Keratinocyte (primary cell): ENCODE results near the gene SCMH1. TPM values are rescaled to one million over a fixed set of nuclear protein-coding genes. Genes with fewer than 3 reads are reported as not detected.

Source experiments
- DNase-seq: peaks from one replicate; pipeline ENCODE4 v3.0.0-alpha.2; 2011; ENCODE audit warnings: low read depth, missing footprints, low spot score
- FAIRE-seq: peaks from 2 replicates; lab custom pipeline; 2011; peaks lifted over from hg19 to GRCh38; lab: Jason Lieb, UNC
- H2AFZ ChIP-seq: 2 replicates; pipeline ENCODE4 v1.6.0; 2012; ENCODE audit warnings: low read length, control low read depth, inconsistent platforms; ENCODE audit not compliant: control insufficient read depth
- H3K27ac ChIP-seq: 2 replicates; pipeline ENCODE4 v1.5.1; 2011; ENCODE audit warnings: low read length; ENCODE audit not compliant: control insufficient read depth, insufficient read depth
- H3K27me3 ChIP-seq: 3 replicates; pipeline ENCODE4 v1.6.0; 2011; ENCODE audit warnings: low read length; ENCODE audit not compliant: control insufficient read depth, insufficient read depth; ENCODE audit errors: extremely low read depth
- H3K36me3 ChIP-seq, 2 experiments: 2 replicates in 1 of 2; 3 replicates in 1 of 2; pipeline ENCODE4 v1.5.1; 2011; ENCODE audit warnings: low read length in 2 of 2, mild to moderate bottlenecking in 1 of 2; ENCODE audit not compliant: control insufficient read depth in 2 of 2, insufficient read depth in 2 of 2; ENCODE audit errors: extremely low read depth in 1 of 2
- H3K4me1 ChIP-seq: 3 replicates; pipeline ENCODE4 v1.5.1; 2011; ENCODE audit warnings: low read length; ENCODE audit not compliant: control insufficient read depth, insufficient read depth; ENCODE audit errors: extremely low read depth
- H3K4me2 ChIP-seq: 3 replicates; pipeline ENCODE4 v1.6.0; 2011; ENCODE audit warnings: low read depth, low read length; ENCODE audit not compliant: control insufficient read depth, insufficient read depth; ENCODE audit errors: extremely low read depth
- H3K4me3 ChIP-seq, 3 experiments: fragments of 200-600 bp in 1 of 3; sonication (generic) in 1 of 3; 2 replicates in 2 of 3; 3 replicates in 1 of 3; pipeline ENCODE4 v1.5.1; 2011 to 2016; ENCODE audit warnings: low read length in 3 of 3, mild to moderate bottlenecking in 3 of 3, control low read depth in 2 of 3, inconsistent platforms in 1 of 3, low read depth in 1 of 3, mixed read lengths in 1 of 3, mixed run types in 1 of 3, moderate library complexity in 1 of 3; ENCODE audit not compliant: control insufficient read depth in 2 of 3, insufficient read depth in 2 of 3; ENCODE audit errors: extremely low read depth in 1 of 3
- H3K79me2 ChIP-seq: 2 replicates; pipeline ENCODE4 v1.6.0; 2012; ENCODE audit warnings: low read length; ENCODE audit not compliant: control insufficient read depth, insufficient read depth
- H3K9ac ChIP-seq: 3 replicates; pipeline ENCODE4 v1.6.0; 2011; ENCODE audit warnings: low read length; ENCODE audit not compliant: control insufficient read depth, insufficient read depth; ENCODE audit errors: extremely low read depth
- H3K9me1 ChIP-seq: 3 replicates; pipeline ENCODE4 v1.6.0; 2011; ENCODE audit warnings: low read length; ENCODE audit not compliant: control insufficient read depth, insufficient read depth; ENCODE audit errors: extremely low read depth
- H3K9me3 ChIP-seq: 2 replicates; pipeline ENCODE4 v1.5.1; 2012; ENCODE audit warnings: low read depth, low read length; ENCODE audit not compliant: control insufficient read depth
- H4K20me1 ChIP-seq: 3 replicates; pipeline ENCODE4 v1.6.0; 2011; ENCODE audit warnings: low read length; ENCODE audit not compliant: control insufficient read depth, insufficient read depth; ENCODE audit errors: extremely low read depth
- EZH2 ChIP-seq: IDR thresholded peaks from one replicate; pipeline ENCODE4 v1.6.1; 2012; ENCODE audit warnings: inconsistent platforms, mild to moderate bottlenecking, low read length, moderate library complexity
- dilution Hi-C: fragments of 300-500 bp; cut with MboI; formaldehyde crosslinking; loops from one replicate; pipeline ENCODE4 v1.7.0; 2020; ENCODE audit warnings: low sequenced_read_pairs; ENCODE audit not compliant: extremely low pct_ligation_motif_present
- polyA plus RNA-seq, 5 experiments: library from polyadenylated mRNA; depleted of rRNA in 3 of 5; stranded (reverse) in 3 of 5; stranded (forward) in 1 of 5; unstranded in 1 of 5; fragments of >200 nt; gene quantifications; 1 replicate in 1 of 5; 2 replicates in 3 of 5; 3 replicates in 1 of 5; pipeline versions ENCODE4 v1.2.1 to v1.2.3, GENCODE V29; 2011 to 2012; ENCODE audit warnings: missing spikeins in 2 of 5, low read depth in 1 of 5, low replicate concordance in 1 of 5
- TF ChIP-seq, protein P1 (sequence below), 3 experiments: IDR thresholded peaks in 1 of 3; conservative IDR thresholded peaks in 1 of 3; optimal IDR thresholded peaks in 1 of 3; 2 replicates in 2 of 3; 3 replicates in 1 of 3; pipeline versions ENCODE3 to v1.5.1; 2011; ENCODE audit warnings: low read length in 3 of 3, mild to moderate bottlenecking in 3 of 3, moderate library complexity in 2 of 3, control low read depth in 1 of 3, inconsistent platforms in 1 of 3; ENCODE audit not compliant: insufficient read depth in 2 of 3; ENCODE audit errors: extremely low read depth in 1 of 3

Gene SCMH1
- polyA plus RNA-seq, 1 donor (not counting 4 experiments of a cell fraction or from before 2014, with no cell fraction given): 29.9 TPM

DNA sequence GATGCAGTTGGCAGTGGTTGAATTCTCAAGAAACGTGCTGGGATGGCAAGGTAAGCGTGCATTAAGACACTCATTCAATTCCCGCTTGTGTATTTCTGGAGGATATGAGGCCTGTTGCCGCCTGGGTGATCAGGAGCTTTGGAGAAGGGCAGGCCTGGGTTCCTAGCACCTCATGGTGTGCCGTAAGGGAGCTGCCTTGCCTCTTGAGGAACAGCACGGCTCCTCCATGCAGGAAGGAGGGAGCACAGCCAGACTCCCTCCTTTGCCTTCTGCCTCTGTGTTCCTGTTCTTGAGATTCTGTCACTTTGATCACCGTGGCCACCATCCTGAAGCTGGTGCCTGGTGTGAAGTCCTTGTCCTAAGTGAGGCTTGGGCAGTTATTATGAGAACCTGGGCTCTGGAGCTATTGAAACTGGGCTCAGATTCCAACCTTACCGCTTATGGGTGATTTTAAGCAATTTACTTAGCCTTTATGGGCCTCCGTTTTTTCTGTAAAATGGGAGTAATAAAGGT, 238.9 kb downstream of the SCMH1 start:
- Histone ChIP-seq H3K4me1 (peaks cover 43% of the 10 kb centered on the region), H3K9me3 (no peaks in the 10 kb centered on the region), H3K4me2 (peak overlapping the region; percentile 39), H2AFZ (no peak overlapping the region), H3K36me3 (peaks cover 34 to 78% of the 10 kb centered on the region in 2 experiments), H3K27me3 (no peaks in the 10 kb centered on the region), H3K4me3 (no peak overlapping the region), H3K9ac (peak overlapping the region; percentile 22), H3K79me2 (peaks cover 14% of the 10 kb centered on the region), H4K20me1 (peaks cover 9% of the 10 kb centered on the region), H3K9me1 (peaks cover 2% of the 10 kb centered on the region), H3K27ac (peak overlapping the region; percentile 55)
- no peak for TF ChIP-seq EZH2
- TF ChIP-seq, protein P1, sequence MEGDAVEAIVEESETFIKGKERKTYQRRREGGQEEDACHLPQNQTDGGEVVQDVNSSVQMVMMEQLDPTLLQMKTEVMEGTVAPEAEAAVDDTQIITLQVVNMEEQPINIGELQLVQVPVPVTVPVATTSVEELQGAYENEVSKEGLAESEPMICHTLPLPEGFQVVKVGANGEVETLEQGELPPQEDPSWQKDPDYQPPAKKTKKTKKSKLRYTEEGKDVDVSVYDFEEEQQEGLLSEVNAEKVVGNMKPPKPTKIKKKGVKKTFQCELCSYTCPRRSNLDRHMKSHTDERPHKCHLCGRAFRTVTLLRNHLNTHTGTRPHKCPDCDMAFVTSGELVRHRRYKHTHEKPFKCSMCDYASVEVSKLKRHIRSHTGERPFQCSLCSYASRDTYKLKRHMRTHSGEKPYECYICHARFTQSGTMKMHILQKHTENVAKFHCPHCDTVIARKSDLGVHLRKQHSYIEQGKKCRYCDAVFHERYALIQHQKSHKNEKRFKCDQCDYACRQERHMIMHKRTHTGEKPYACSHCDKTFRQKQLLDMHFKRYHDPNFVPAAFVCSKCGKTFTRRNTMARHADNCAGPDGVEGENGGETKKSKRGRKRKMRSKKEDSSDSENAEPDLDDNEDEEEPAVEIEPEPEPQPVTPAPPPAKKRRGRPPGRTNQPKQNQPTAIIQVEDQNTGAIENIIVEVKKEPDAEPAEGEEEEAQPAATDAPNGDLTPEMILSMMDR (optimal IDR thresholded peaks at IDR 0.05 in 1 of 3, IDR thresholded peaks at IDR 0.05 in 1 of 3, conservative IDR thresholded peaks at IDR 0.05 in 1 of 3; ENCODE audit: extremely low read depth in 1 of 3, insufficient read depth in 2 of 3, low read length in 3 of 3): no peak
- no peak for DNase-seq
- dilution Hi-C loops: no loop called here
- no peak for FAIRE-seq

DNA sequence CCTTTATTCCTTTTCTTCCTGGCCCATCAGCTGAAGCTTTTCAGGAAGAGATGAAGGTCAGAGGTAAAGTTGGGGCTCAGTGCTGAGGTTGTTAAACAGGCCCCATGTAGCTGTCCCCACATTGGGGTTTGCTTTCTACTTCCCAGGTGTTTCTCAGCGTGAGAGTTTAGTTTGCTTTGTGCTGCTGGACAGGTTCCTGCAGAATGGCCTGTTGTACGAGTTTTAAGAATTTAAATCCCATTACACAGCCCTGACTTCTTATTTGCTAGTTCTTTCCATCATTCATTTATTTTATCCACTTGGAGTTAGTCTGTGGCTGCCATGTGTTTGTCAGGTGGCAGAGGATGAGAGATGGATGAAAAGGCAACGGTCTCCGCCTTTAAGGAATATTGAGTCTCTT, 243.4 kb downstream of the SCMH1 start:
- no peak overlapping the region for H3K4me3 ChIP-seq
- dilution Hi-C loops: no loop called here
- peaks cover 24% of the 10 kb centered on the region for H3K79me2 ChIP-seq
- H3K4me1 ChIP-seq: peaks cover 10% of the 10 kb centered on the region
- H4K20me1 ChIP-seq: peaks cover 11% of the 10 kb centered on the region
- H3K4me2 ChIP-seq: no peak overlapping the region
- H3K27me3 ChIP-seq: no peaks in the 10 kb centered on the region
- H3K9me3 ChIP-seq: no peaks in the 10 kb centered on the region
- DNase-seq (no peak), FAIRE-seq (no peak)
- peaks cover 45 to 68% of the 10 kb centered on the region in 2 experiments for H3K36me3 ChIP-seq
- no peak overlapping the region for H3K27ac ChIP-seq
- no peak overlapping the region for H2AFZ ChIP-seq
- H3K9me1 ChIP-seq: no peaks in the 10 kb centered on the region
- H3K9ac ChIP-seq: no peak overlapping the region
- TF ChIP-seq, protein P1 (optimal IDR thresholded peaks at IDR 0.05 in 1 of 3, IDR thresholded peaks at IDR 0.05 in 1 of 3, conservative IDR thresholded peaks at IDR 0.05 in 1 of 3; ENCODE audit: extremely low read depth in 1 of 3, insufficient read depth in 2 of 3, low read length in 3 of 3): no peak
- TF ChIP-seq EZH2: no peak
